Muscle of leg (tissue), 11 donors: ENCODE results near the gene CCNB2. TPM values are rescaled to one million over a fixed set of nuclear protein-coding genes. Genes with fewer than 3 reads are reported as not detected.
"Not testable (repeated sequence)": the region's sequence is repeated elsewhere in the genome, so short reads cannot be mapped to it uniquely, and the experiment has no call there.

ENCODE experiments used
- DNase-seq: peaks from one replicate; pipeline ENCODE4 v3.0.0; 2013
- H3K27ac ChIP-seq: one replicate; pipeline ENCODE4 v1.5.1; 2013; ENCODE audit warnings: mild to moderate bottlenecking, low read length, control low read depth
- H3K27me3 ChIP-seq: one replicate; pipeline ENCODE4 v1.6.1; 2013; ENCODE audit warnings: low read length; ENCODE audit not compliant: control insufficient read depth, insufficient read depth
- H3K36me3 ChIP-seq: one replicate; pipeline ENCODE4 v1.6.1; 2013; ENCODE audit warnings: low read length; ENCODE audit not compliant: control insufficient read depth, insufficient read depth
- H3K4me1 ChIP-seq: one replicate; pipeline ENCODE4 v1.6.1; 2013; ENCODE audit warnings: low read length; ENCODE audit not compliant: control insufficient read depth, insufficient read depth
- H3K4me3 ChIP-seq: one replicate; pipeline ENCODE4 v1.5.1; 2013; ENCODE audit warnings: low read length, control low read depth
- H3K9me3 ChIP-seq: replicated peaks from 2 replicates; pipeline ENCODE4 v1.6.1; 2013; ENCODE audit warnings: low read depth, low read length; ENCODE audit not compliant: control insufficient read depth
- WGBS: methylation state at CpG from one replicate; pipeline ENCODE4 v1.1.5; 2013; ENCODE audit warnings: missing lambda C conversion rate; ENCODE audit not compliant: insufficient coverage; 5-methylcytosine and 5-hydroxymethylcytosine counted together
- polyA plus RNA-seq, 8 donors: library from polyadenylated mRNA; unstranded; fragments of 120-200 nt; gene quantifications; one replicate each; pipeline versions ENCODE4 v1.2.1 to v1.2.3, GENCODE V29; 2013; ENCODE audit warnings: inconsistent platforms in 1 of 8, low replicate concordance in 1 of 8; ENCODE audit not compliant: insufficient read length in 8 of 8, insufficient read depth in 1 of 8
- total RNA-seq: library from RNA; stranded (reverse); fragments of 120-200 nt; gene quantifications from one replicate; pipeline ENCODE4 v1.2.4, GENCODE V29; 2013

CCNB2 gene
- total and polyA plus RNA-seq, 9 donors: 13.9 to 29.1 (median 21.3) TPM

DNA sequence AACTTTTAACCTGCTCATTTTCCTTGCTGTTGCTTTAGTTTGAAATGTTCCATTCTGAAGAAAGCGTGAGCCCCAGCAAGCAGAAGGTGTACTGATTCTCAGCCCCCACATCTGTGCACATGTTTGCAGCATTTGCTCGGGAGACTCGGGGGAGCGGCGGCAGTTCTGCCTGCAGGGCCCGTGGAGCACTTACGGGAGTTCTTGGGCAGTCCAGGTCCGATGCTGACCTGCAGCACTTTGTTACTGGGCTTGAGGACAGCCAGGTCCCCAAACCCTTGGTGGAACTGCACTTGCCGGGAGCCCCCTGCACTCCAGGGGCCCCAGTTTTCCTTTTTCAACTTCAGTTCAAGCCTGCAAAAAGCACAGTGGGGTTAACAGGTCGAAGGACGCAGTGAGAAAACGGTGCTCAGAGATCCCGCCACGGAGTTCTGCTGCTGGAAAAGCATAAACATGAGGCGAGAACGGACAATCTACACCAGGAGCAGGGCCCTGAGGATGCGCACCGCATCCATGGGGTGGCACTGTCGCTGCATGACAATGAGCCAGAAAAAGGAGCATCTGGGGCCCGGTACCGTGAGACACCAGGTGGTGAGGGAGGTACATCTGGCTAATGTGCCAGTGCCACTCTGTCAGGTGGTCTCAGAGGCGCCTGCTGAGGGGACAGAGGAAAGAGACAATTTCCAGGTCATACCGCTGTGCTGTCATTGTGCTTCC is 56.1 kb downstream of the CCNB2 start:
- no peak overlapping the region for H3K27ac ChIP-seq
- no peaks in the 10 kb centered on the region for H3K27me3 ChIP-seq
- WGBS: 55% methylated on average over 21 of the region's 23 CpGs
- no peak for DNase-seq
- peaks cover 36% of the 10 kb centered on the region for H3K36me3 ChIP-seq
- H3K4me1 ChIP-seq: peaks cover 7% of the 10 kb centered on the region
- no peaks in the 10 kb centered on the region for H3K9me3 ChIP-seq
- H3K4me3 ChIP-seq: no peak overlapping the region

DNA sequence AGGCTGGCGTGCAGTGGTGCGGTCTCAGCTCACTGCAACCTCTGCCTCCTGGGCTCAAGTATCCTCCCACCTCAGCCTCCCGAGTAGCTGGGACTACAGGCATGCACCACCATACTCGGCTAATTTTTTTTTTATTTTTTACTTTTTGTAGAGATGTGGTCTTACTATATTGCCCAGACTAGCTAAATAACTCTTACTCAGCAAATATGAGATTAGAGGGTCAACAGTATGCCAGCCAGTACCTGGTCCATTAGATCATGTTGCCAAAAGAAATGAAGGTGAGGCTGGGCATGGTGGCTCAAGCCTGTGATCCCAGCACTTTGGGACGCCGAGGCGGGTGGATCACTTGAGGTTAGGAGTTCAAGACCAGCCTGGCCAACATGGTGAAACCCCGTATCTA is 57.1 kb downstream of the CCNB2 start:
- WGBS: 100% methylated on average over 2 of the region's 8 CpGs
- peaks cover 40% of the 10 kb centered on the region for H3K36me3 ChIP-seq
- not testable (repeated sequence) for H3K27me3 ChIP-seq, H3K9me3 ChIP-seq, H3K4me1 ChIP-seq, DNase-seq, H3K27ac ChIP-seq, H3K4me3 ChIP-seq

DNA sequence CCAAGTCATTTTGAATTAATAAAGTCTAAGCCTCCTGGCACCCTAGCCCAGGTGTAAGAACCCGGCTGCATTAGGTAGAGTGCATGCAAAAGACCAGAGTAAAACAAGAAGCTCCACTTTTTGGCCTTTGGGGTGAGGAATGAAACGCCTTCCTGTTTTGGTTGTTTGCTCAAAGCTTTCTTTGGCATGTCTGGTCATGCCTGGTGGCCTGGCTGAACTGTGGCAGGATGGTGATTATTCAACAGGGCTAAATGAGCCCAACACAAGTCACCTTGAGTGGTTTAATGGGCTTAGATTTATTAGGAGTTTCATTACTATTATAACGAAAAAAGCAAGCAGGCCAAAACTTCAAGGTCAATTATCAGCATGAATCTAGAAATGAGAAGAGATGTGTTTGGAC is 60.8 kb downstream of the CCNB2 start:
- Histone ChIP-seq H3K9me3 (no peaks in the 10 kb centered on the region), H3K4me1 (peaks cover 3% of the 10 kb centered on the region), H3K36me3 (peaks cover 30% of the 10 kb centered on the region), H3K4me3 (no peak overlapping the region), H3K27me3 (no peaks in the 10 kb centered on the region), H3K27ac (no peak overlapping the region)
- DNase-seq: no peak
- WGBS: 67% methylated on average over 1 of the region's 3 CpGs

DNA sequence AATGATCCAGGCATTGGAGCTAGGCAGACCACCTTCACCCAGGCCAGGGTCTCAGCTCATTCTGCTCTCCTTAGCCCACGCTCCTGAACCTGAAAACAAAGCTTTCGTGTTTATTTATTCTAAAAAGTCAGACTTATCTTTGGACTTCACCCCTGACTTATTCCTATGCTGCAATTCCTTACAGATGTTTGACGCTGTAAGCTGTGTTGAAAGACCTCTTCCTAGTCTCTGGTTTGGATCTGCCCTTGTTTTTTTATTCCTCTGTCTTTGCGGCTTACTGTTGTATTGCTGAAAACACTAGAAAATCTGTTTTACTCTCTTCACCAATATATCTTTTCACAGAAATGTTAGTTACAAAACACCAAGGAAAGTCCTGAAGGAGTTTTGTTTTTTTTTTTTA is 61.2 kb downstream of the CCNB2 start:
- Histone ChIP-seq H3K27me3 (no peaks in the 10 kb centered on the region), H3K4me3 (no peak overlapping the region), H3K9me3 (no peaks in the 10 kb centered on the region), H3K4me1 (peaks cover 3% of the 10 kb centered on the region), H3K36me3 (peaks cover 34% of the 10 kb centered on the region), H3K27ac (no peak overlapping the region)
- 25% methylated on average over 1 of the region's 4 CpGs for WGBS
- no peak for DNase-seq

DNA sequence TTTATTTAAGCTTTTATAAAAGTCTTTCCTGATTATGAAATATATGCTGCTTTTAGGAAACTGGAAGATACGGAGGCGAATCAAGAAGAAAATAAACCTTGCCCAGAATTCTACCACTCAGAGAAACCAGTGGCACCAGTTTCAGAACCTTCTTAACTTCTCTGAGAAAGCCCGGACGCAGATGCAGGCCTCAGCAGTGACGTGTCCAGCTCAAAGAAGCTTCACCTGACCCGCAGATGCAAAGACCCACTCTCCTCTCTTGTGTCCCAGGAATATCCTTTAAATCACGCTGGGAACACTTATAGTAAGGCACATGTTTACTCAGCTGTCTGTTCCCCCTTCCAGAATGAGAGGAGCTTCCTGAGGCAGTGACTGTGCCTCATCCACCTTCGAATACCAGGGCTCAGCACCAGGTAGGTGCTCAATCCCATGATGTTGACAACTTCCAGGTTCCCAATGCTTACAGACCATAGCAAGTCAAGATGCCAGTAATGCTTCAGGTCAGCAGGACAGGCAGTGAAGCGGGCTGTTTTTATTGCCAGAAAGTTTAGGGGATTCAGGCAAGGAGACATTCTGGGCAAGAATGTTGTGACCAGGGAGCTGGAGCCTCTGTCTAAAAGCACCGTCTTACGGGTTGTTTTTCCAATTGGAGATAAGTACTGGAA is 61.8 kb downstream of the CCNB2 start:
- H3K36me3 ChIP-seq: peaks cover 37% of the 10 kb centered on the region
- no peaks in the 10 kb centered on the region for H3K27me3 ChIP-seq
- H3K27ac ChIP-seq: no peak overlapping the region
- no peaks in the 10 kb centered on the region for H3K9me3 ChIP-seq
- DNase-seq: no peak
- WGBS: 70% methylated on average over 7 of the region's 11 CpGs
- H3K4me1 ChIP-seq: peaks cover 3% of the 10 kb centered on the region
- no peak overlapping the region for H3K4me3 ChIP-seq

DNA sequence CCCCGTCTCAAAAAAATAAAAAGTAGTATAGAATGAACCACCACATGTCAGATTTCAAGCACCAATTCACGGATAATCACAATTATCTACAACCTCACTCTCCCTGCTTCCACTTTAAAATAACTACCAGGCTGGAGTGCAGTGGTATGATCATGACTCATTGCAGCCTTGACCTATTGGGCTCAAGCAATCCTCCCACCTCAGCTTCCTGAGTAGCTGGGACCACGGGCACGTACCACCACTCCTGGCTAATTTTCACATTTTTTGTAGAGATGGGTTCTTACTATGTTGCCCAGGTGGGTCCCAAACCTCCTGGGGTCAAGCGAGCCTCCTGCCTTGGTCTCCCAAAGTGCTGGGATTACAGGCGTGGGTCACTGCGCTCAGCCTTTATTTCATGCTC is 63.6 kb downstream of the CCNB2 start:
- H3K36me3 ChIP-seq: peaks cover 32% of the 10 kb centered on the region
- WGBS: 83% methylated on average over 1 of the region's 7 CpGs
- H3K4me3 ChIP-seq: no peak overlapping the region
- H3K27me3 ChIP-seq: no peaks in the 10 kb centered on the region
- H3K9me3 ChIP-seq: no peaks in the 10 kb centered on the region
- H3K4me1 ChIP-seq: peaks cover 3% of the 10 kb centered on the region
- no peak overlapping the region for H3K27ac ChIP-seq
- DNase-seq: no peak

DNA sequence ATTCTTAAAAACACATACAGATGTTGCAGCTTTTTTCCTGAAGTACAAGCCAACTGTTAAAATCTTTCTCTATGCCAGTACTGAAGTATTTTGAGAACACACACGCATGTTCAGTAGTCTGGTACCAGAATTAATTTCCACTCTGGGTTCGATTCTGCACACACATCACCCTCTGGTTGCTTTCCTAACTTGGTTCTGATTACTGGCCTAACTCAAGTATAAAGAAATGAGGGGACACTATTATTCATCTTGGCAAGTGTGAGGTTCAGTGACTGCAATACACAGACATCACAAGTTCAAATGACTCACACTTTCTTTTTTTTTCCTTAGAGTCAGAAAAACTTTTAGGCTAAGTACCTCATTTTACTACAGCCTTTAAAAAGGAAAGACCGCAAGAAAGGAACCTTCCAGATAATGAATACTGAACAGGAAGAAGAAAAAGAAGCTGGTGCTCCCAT is 64.3 kb downstream of the CCNB2 start:
- Histone ChIP-seq H3K27me3 (no peaks in the 10 kb centered on the region), H3K4me3 (no peak overlapping the region), H3K9me3 (no peaks in the 10 kb centered on the region), H3K36me3 (peaks cover 32% of the 10 kb centered on the region), H3K4me1 (peaks cover 3% of the 10 kb centered on the region), H3K27ac (no peak overlapping the region)
- 80% methylated on average over 1 of the region's 3 CpGs for WGBS
- DNase-seq: peak; percentile 74

DNA sequence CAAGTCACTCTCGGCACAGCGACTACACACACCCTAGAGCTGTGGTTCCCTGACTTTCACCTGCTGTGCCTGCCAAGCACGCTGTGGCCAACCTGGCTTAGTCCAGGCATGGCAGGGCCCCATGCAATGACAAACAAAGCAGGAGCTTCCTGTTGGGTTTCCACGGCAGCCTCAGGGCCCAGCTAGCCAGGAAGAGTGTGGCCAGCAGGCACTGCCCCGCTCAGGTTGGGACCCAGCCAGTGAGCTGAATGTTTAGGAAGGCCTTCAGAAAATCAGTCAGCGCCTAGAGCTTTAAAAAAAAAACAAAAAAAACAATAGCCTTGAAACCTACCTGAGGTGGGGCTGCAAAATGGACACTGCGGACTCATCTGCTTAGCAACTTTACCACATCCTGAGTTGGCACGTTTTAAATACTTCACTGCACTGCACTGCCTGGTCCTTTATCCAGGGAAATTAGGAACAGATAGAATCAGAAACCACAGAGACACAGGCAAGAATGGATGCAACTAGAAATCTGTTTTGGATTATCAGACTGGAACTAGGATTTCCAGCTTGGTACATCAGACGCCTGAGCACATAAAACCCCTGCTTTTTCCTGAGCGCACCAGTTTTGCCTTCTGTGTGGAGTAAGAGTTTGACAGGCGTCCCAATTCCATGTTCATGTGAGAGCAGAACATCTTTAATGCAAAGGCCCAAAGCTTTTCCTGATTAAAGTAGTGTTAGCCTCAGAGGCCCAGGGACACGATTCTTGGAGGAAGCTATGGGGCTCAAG is 65.5 kb downstream of the CCNB2 start:
- Histone ChIP-seq H3K4me1 (peaks cover 11% of the 10 kb centered on the region), H3K27me3 (no peaks in the 10 kb centered on the region), H3K9me3 (no peaks in the 10 kb centered on the region), H3K36me3 (peaks cover 28% of the 10 kb centered on the region), H3K4me3 (no peak overlapping the region), H3K27ac (no peak overlapping the region)
- DNase-seq: peak; percentile 43
- 69% methylated on average over 10 of the region's 12 CpGs for WGBS

DNA sequence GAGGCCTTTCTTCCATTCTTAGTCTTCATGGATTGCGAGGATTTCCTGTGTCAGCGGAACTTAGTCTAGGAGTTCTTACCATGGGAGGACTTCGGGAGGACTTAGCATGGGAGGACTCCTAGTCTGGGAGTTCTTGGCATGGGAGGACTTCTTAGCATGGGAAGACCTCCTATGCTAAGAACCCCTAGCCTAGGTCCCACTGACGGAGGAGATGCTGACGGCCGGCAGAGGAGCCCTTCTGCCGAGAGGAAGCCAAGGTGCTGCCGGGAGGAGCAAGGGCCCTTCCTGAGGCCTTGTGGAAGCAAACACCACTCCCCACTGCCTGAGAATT is 66.1 kb downstream of the CCNB2 start:
- H3K4me3 ChIP-seq: no peak overlapping the region
- 93% methylated on average over 6 of the region's 8 CpGs for WGBS
- no peaks in the 10 kb centered on the region for H3K27me3 ChIP-seq
- H3K9me3 ChIP-seq: no peaks in the 10 kb centered on the region
- H3K27ac ChIP-seq: no peak overlapping the region
- H3K36me3 ChIP-seq: peaks cover 24% of the 10 kb centered on the region
- H3K4me1 ChIP-seq: peaks cover 11% of the 10 kb centered on the region
- no peak for DNase-seq

DNA sequence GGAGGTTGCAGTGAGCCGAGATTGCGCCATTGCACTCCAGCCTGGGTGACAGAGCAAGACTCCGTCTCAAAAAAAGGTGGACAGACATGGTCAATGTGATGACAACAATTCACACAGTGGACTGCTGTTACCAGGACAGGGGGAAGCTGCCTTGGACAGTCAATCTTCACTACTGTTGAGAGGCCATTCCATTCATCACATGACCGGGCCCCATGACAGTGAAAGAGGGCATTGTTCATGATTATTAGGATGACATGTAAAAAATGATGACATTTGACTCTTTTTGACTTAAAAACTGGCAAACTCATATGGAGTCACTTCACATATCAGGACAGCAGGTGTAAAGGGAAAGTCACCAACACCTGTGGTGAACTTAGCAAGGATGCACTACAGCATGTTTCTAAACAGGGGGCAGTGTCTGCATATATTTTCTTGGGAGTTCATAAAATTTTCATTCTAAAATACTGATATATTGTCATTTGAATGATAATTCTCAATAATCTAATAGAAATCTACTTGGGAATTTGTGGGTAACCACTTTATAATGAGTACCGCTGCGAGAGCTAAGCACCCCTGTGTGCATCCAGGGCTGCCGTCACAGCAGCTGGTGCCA is 67.4 kb downstream of the CCNB2 start:
- H3K9me3 ChIP-seq: no peaks in the 10 kb centered on the region
- no peaks in the 10 kb centered on the region for H3K27me3 ChIP-seq
- no peak overlapping the region for H3K4me3 ChIP-seq
- peaks cover 18% of the 10 kb centered on the region for H3K36me3 ChIP-seq
- 92% methylated on average over 4 of the region's 7 CpGs for WGBS
- no peak overlapping the region for H3K27ac ChIP-seq
- DNase-seq: no peak
- peaks cover 12% of the 10 kb centered on the region for H3K4me1 ChIP-seq
